Placental epithelial cell (primary cell): ENCODE measurements around the gene GTPBP8. TPM values are rescaled to one million over a fixed set of nuclear protein-coding genes. Genes with fewer than 3 reads are reported as not detected.

ENCODE experiments used
- total RNA-seq: library from RNA; depleted of rRNA; stranded (reverse); fragments of >200 nt; gene quantifications from 2 replicates; pipeline ENCODE4 v1.2.3, GENCODE V29; 2012

GTPBP8 gene
- total RNA-seq, result 27.1 and 50.6 TPM in 2 replicates

DNA sequence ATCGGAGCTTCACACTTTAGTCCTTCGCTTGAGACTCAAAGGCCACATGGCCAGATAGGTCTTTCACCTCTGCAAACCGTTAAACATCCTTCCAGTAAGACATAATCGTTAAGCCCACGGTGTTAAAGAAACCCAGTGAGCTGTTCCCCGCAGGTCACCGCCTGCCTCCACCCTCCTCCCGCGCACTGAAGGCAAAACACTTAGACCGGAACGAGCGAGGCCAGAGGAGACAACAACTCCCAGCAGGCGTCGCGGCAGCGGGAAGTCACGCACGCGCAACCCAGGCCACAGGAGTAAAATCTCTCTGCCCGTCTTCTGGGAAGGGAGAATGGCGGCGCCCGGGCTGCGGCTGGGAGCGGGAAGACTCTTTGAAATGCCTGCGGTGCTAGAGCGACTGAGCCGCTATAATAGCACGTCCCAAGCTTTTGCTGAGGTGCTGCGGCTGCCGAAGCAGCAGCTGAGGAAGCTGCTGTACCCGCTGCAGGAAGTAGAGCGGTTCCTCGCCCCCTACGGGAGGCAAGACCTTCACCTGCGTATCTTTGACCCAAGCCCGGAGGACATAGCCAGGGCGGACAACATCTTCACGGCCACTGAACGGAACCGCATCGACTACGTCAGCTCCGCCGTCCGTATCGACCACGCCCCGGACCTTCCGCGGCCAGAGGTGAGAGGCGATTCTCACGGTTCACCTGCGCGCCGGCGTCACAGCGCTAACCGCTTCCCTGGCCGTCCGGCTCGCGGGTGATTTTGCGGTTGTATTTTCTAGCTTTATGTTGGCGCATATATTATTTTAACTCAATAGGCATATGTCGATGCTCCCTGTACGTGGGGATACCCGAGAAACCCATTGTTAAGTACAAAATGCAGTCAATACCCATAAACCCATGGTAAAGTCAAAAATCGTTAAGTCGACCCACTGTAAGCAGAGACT, at the start of gene GTPBP8:
GTPBP8 (plus strand) TSS at position 313 of the 931 bp plus-strand sequence; CDS start at position 329, 16 bp downstream.

DNA sequence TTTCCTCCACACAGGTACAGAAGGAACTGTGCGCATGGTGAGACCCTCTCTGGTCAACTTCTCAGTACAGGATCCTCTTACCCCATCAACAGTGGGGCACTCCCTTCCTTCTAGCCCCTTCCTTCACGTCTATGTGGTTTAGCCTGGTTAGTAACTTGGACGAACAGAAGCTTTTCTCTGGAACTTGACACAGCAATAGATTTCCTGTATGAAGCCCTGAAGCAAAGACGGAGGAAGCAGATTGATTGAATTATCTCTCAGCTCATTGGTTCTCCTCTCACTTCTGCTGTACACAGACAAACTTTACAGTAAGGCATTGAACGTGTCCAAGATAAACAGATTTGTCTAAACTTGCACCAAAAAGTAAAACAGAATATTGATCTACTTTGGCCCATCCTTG, 15.9 kb upstream of the GTPBP8 start, which contains the start of gene CD200R1:
CD200R1 (minus strand) TSS at position 210 of the 400 bp plus-strand sequence. CDS start 246 bp downstream, outside the sequence.

Other genes starting within 250 kb of the GTPBP8 start
- not detected in 2 replicates for gene CD200R1L, start 144.1 kb upstream of the GTPBP8 start, total RNA-seq
- gene CD200R1, start 15.9 kb upstream of the GTPBP8 start, total RNA-seq, result 0.39 and 2.5 TPM in 2 replicates
- 5.2 and 15.7 TPM in 2 replicates for gene BOC, start 220.6 kb downstream of the GTPBP8 start, total RNA-seq